G401 (cell line): ENCODE measurements around the gene HIVEP1. TPM values are rescaled to one million over a fixed set of nuclear protein-coding genes. Genes with fewer than 3 reads are reported as not detected.

ENCODE experiments used
- DNase-seq: peaks from one replicate; pipeline ENCODE4 v3.0.0-alpha.2; 2015; ENCODE audit warnings: low spot score
- in situ Hi-C: cut with HindIII; loops from 2 replicates; pipeline ENCODE4 v1.10.0; 2016; ENCODE audit warnings: low sequenced_read_pairs, mixed read lengths
- total RNA-seq: library from RNA; depleted of rRNA; stranded (reverse); fragments of >200 nt; shearing (Covaris generic); gene quantifications from 2 replicates; pipeline ENCODE4 v1.2.3, GENCODE V29; 2014

HIVEP1 gene
- total RNA-seq, 1 experiment from 2014 or later = 4.3 TPM

DNA sequence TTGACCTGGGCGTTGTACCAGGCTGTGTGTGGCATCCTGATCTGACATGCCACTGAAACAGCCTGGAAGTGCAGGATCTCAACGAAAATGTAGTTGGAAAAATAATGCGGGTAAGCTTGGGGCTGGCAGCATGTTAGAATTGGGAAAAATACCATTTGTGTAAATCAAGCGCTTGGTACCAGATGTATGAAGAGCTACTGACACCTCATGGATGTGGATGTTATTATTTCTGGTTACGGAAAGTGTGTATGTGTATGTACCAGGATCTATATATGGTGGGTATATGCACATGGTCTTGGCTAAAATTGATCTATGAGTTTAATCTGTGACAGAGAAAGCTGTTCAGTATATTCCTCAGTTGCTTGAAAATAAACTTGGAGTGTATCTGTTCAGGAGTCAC, 22.7 kb downstream of the HIVEP1 start:
- in situ Hi-C loops = no loop called here
- no peak for DNase-seq

DNA sequence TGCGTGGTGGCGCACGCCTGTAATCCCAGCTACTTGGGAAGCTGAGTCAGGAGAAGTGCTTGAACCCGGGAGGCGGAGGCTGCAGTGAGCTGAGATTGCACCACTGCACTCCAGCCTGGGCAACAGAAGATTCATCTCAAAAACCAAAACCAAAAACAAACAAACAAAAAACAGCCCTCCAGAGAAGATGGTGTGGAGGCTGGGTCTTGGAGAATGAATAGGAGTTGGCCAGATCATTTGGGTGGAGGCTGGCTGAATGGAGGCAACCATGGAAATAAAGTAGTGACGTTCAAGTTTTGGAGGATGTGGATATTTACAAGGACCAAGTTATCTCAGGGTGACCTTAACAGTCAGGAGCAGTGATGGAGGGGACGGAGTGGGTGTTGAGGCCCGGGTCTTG, 24.7 kb downstream of the HIVEP1 start:
- no peak for DNase-seq
- in situ Hi-C loops = no loop called here

DNA sequence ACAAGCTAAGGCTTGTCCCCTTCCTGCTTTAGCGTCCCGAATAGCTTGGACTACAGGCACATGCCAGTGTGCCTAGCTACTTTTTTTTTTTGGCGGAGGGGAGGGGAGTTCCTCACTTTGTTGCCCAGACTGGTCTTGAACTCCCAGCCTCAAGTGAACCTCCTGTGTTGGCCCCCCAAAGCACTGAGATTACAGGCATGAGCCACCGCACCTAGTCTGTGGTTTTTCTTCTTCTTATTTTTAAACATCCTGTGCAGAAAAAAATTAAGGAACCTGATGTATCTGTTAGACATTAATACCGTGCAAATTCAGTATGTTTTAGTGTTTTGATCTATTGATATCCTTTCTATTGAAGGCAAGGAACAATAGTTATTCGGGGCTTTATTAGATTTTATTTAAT, 25.7 kb downstream of the HIVEP1 start:
- in situ Hi-C loops = no loop called here
- DNase-seq = no peak

DNA sequence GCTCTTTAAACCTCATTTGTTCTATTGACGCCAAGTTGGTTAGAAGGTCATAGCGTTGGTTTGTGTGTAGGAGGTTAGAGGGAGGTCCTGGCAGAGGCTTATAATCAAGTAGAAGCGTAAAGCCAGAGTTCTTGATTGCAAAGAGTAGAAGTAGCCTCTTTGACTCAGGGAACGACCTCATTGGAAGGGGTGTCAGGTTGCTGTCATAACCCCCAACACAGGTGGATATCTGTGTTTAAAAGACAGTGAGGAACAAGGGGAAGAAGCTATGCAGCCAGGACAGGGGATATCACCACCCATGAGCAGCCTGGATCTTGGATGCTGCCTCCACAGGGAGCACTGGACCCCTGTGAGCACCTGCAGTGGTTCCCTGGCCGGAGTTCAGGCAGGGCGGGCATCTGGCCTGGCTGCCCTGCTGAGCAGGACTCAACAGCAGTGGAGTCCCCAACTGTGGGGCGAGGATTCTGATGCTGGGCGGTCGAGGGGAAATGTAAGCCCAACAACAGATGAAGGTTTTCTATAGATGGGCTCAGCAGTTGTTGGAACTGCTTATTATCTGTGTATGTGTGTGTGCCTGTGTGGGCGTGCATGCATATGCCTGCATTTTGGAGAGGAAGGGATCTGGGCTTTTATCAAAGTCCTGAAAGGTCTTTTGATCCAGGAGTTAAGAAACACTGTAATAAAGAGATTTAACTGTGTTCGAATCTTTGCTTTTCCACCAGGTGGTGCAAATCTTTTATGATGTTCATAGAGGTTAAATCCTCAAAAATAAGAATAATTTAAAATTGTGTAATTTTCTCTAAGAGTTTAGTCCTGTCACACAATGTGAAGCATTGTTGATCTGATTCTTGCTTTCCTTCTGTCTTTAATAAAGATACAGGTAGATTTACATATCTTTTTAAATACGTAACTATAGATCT, 27.7 kb downstream of the HIVEP1 start:
- no peak for DNase-seq

DNA sequence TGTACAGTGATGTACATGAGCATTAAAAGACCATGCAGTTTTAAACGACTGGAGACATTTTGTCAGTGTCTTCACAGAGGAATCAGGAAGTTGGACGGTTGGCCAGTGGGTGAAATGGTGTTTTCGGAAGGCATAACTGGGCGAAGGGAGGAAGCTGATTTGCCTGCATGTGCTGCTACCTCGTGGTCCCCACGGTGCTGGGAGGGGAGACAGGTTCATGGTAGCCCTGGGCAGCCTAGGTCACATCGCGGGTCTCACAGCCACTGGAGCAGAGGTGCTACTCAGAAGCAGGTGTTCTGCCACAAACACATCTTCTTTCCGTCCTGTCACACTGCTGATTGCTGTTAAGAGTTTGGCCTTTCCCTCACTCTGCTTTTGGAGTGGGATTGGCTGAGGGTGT, 35.2 kb downstream of the HIVEP1 start:
- no peak for DNase-seq
- in situ Hi-C loops = no loop called here

More for the DNA sequence above, 27.7 kb downstream of the HIVEP1 start:
- in situ Hi-C loops = no loop called here

DNA sequence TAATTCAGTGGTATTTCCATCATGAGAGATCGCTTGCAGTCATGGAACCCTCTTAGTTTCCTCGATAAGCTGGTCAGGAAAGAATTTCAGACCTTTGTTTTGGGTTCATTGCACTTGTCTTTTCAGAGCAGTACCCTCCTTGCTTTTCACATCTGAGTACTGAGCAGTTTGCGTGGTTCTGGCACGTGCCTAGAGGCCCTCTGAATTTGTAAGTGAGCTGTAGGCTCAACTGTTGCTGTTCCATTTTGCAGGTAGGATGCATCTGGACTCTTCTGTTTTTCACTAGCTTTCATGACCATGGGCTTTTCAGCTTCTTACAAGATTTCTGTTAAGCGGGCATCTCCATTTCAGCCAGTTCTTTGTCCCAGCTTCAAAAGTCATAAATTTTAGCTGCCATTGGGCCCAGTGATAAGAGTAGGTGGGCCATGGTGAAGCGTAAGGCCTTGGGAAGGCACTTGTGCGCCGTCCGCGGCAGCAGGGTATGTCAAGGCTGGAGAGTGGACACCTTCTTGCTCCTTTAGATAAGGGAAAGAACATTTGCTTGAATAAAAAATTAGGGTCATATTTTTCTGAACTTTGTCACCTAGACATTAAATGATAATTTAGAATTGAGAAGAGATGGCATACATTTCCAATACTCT, 35.8 kb downstream of the HIVEP1 start:
- DNase-seq = no peak
- in situ Hi-C loops = no loop called here

DNA sequence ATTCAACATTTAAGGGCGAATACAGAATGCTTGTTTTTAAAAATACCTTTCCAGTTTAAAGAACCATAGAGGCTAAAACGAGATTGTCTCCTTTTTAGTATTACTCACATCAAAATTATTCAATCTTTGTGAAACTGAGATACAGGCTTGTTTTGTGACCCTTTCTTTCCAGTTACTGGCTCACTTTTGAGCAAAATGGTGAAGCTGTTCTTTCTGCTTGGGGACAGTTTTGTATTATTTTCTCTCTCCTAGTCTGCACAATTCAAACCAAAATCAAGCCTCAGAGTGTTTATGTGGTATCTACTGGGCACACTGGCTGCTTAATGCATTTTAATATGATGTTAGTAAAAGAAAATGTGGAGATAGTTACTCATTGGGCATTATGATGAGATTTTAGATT, 36.5 kb downstream of the HIVEP1 start:
- in situ Hi-C loops = no loop called here
- DNase-seq = no peak

DNA sequence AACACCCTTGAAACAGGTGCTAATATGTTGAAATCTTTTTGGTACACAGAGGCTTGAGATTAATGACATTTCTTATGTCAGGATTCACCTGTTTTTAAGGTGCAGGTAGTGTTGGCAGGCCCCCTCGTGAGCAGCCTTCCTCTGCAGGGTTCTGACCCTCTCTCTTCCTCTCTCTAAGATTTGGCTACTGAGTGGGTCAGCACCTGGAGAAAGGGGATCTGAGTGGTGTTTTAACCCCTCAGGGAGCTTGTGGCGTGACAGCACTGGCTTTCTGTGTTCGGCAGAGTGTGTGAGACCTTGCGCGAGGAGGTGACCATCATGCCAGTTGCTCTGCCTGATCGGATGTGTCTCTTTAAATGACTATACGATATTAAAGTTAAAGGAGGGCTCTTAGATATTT, 37.1 kb downstream of the HIVEP1 start:
- in situ Hi-C loops = no loop called here
- DNase-seq = no peak

DNA sequence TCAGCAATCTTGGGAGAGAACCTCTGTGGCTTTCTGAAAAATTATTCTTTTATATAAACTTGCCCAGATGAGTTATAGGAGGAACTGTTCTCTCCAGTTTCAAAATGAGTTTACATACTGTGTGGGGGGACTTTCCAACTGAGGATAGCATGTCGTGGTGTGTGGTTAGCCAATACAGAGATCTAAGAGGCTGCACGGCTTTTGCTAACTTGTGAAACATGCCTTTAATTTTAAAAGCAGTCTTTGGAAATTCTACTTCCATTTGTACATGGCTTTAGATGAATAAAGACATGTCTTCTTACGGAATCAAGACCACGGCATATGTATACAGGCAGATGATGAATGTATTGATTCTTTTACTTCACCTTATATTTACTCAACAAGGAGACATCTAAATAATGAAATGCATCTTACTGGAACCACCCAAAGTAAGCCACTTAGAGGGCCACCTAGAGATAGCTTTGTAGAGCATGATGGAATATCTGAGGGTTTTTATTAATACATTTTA, 39.8 kb downstream of the HIVEP1 start:
- DNase-seq = no peak
- in situ Hi-C loops = no loop called here

DNA sequence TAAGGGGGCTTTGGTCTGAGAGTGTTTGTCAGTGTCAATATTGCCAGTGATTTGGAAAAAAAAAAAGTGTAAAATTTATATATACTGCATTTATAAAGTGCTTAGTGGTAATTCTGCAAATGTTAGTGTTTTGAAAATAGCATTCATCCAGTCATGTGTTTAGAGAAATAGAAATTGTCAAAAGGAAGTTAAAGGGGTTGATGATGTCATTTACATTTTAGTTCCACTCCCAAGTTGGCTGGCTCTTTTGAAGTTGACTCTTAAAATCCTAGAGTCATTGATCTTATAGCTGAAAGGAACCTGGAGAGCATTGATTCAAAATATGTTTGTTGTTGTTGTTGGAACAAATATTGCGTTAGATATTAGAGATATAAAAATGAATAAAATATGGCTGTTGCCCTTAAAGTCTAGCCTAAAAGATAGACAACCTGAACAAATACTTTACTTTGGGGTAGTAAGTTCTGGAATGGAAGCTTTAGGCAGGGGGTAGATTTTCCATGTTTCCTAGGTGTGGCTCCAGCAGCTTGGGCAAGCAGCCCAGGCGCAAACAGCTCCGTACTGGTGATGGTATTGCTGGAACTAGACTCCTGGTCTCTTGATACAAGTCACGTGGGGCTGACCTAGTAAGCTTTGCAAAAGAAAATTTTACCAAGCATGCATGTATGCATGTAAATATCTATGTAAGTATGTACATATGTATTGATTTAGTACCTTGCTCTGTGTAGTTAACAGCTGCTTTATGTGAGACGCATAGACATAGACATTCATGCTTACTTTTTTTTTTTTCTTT, 46.3 kb downstream of the HIVEP1 start:
- in situ Hi-C loops = no loop called here
- no peak for DNase-seq

DNA sequence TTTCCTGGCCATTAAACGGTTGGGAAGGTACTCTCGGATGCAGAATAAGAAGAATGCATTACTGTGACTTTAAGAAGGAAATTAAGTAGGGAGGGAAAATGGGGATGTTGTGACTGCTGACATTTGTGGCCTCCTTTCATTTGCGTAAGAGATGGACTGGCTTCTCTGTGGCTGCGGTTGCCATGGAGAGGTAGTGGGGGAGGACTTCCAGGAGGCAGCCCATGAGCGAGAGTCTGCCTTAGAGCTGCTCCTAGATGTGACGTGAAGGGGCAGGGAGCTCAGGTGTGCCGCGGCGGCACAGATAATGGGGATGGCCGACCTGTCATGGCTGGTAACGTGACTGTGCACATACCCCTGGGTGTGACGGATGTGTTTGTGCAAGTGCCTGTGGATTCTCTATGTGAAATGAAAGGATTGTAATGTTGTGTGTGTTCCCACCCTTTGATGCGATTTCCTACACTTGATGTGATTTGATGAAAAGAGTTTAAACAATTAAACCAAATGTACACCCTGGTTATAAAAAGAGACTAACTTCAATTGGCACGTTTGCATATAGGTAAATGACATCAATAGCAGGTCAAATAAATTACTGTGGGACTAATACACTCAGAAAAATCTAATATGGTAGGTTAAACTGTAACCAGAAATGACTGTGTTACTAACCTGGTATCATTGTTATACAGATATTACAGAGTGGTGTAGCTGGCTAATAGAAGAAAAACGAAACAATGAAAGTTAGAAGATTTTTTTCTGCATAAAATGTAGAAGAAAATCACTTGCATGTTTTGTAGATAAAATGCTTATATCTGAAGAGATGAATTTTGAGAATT, 48.9 kb downstream of the HIVEP1 start:
- peak; percentile 98 for DNase-seq
- in situ Hi-C loops = no loop called here

DNA sequence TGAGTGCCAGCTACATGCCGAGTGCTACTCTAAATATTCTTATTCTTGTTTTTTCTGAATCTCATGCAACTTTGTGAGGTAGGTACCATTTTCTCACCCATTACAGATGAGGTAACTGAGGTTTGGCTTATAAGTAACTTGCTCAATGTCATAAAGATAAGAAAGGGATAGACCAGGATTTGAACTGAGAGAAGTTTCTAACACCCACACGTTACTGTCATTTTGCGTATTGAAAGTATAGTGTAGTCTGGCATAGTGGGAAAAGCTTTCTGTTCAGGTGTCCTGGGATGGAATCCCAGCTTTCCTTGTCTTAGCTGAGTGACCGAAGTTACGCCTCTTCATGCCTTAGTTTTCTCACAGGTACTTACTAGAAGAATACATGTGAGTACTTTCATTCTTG, 50.5 kb downstream of the HIVEP1 start:
- in situ Hi-C loops = no loop called here
- peak; percentile 32 for DNase-seq

DNA sequence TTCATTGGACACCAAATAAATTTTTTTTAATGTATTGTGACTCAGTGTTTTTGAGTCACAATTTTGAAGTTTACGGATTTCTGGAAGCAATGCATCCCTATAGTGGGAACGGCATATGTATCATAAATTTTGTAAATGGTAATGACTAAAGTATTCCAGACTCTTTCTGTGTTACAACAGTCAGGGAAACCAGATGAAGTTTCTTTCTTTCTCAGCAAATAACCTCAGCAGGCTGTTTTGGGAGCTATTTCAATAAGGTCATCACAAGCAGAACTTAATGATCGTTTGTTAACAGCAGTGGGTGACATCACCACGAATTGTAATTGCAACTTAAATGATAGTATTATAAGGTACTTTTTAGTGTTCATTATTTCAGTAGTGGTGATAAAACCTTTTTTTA, 52.0 kb downstream of the HIVEP1 start:
- in situ Hi-C loops = no loop called here
- no peak for DNase-seq

DNA sequence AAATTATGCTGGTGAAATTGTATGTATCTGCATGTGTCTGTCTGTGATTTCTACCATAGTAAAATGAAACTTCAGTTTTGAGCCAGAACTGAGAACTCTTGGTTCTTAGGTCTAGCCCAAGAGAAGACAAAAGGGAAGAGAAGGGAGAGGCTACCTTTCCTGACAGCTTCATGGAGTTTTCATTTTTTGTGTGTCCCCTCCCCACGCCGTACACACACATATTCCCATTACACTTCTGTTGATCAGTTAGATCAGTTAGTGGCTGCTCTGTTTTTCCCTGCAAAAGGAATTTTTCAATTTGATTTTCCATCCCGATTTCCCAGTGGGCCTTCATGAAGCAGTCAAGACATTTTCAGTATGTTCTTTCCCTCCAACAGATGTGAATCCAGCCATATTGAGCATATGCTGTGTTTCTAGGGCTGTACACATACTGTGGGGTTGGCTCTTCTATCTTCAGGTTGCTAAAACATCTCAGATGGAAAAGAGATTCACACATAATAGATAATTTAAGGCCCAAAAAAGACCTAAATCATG, 52.5 kb downstream of the HIVEP1 start:
- in situ Hi-C loops = no loop called here
- DNase-seq = no peak

DNA sequence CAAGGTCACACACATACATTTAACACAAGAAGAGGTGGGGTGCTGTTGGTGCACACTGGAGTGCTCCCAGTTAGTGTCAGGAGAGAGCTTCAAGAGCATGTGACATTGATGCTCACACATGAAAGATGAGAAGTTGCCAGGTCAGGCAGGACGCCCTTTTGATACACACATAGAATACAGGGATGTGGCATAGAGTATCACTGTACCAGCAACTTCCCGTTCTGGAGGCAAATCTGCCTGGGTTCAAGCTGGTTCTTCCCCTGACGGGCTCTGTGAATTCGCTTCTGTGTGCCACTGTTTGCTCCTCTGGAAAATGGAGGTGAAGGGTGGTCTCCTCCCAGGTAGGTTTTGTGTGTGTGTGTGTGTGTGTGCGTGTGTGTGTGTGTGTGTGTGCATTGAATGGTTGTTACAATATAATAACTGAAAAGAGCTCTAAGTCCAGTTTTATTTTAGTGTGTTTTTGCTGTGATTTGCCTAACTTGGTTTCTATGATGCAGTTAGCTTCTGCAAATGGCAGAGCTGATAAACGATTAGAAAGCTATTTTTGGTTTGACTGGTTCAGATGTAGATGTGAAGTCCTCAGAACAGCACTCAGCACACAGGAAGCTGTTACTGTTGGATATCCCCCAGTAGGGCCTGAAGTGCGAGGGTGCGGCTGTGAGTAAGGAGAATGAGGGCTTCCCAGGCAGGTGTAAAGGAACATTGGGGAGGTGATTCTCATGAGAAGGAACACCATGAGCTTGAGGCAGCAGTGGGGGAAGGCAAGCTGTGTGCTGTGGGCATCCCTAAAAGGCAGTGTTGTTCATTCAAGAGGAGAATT, 53.4 kb downstream of the HIVEP1 start:
- in situ Hi-C loops = no loop called here
- DNase-seq = no peak

DNA sequence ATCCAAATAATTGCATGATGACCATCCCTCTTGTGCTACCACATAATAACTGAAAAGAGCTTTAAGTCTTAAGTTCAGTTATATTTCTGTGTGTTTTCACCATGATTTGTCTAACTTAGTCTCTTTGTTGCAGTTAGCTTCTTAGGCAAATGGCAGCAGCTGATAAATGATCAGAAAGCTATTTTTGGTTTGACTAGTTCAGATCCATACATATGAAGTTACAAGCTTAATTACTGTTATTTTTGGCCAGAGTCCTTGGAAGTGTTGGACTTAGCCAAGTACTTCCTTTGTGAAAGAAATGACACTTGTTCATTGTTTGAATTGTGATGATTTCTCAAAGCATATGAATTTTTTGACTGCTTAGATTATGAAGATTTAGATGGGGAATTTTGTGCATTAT, 54.2 kb downstream of the HIVEP1 start:
- in situ Hi-C loops = no loop called here
- DNase-seq = no peak

DNA sequence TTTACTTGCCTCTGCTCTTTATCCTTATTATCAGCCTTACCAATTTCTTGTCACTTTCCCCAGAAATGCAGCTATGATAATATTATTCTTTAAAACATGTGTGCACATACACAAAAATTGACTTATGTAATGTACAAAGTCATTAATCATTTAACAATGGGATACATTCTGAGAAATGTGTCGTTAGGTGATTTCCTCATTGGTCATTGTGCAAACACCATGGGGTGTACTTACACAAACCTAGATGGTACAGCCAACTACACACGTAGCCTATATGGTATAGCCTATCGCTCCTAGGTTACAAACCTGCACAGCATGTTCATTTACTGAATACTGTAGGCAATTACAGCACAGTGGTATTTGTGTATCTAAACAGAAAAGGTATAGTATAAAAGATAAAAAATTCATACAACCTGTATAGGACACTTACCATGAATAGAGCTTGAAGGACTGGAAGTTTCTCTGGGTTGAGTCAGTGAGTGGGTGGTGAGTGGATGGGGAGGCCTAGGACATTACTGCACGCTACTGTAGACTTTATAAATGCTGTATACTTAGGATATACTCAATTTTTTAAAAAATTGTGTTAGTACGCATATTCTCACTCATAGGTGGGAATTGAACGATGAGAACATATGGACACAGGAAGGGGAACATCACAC, 56.9 kb downstream of the HIVEP1 start:
- in situ Hi-C loops = no loop called here
- DNase-seq = no peak
